GM12891 (cell line): ENCODE results near the gene CAVIN1.
"Not testable (repeated sequence)": the region's sequence is repeated elsewhere in the genome, so short reads cannot be mapped to it uniquely, and the experiment has no call there.

Source experiments
- DNase-seq: peaks from one replicate; pipeline ENCODE4 v3.0.0; 2011; ENCODE audit warnings: low spot score; ENCODE audit not compliant: insufficient read length
- FAIRE-seq: peaks from 2 replicates; lab custom pipeline; 2011; peaks lifted over from hg19 to GRCh38; lab: Jason Lieb, UNC
- PAX5 ChIP-seq: IDR thresholded peaks from 2 replicates; pipeline ENCODE4 v1.6.1; 2011; ENCODE audit warnings: low read length, moderate library complexity, mild to moderate bottlenecking; ENCODE audit not compliant: insufficient read depth, severe bottlenecking
- POLR2A ChIP-seq: IDR thresholded peaks from 2 replicates; pipeline ENCODE4 v1.6.1; 2011; ENCODE audit warnings: low read depth, low read length, control low read depth
- POLR2AphosphoS5 ChIP-seq: IDR thresholded peaks from 2 replicates; pipeline ENCODE4 v1.6.1; 2011; ENCODE audit warnings: low read depth, low read length, control low read depth
- POU2F2 ChIP-seq: IDR thresholded peaks from 2 replicates; pipeline ENCODE4 v1.6.1; 2011; ENCODE audit warnings: low read depth, mild to moderate bottlenecking, control low read depth, low read length, moderate library complexity
- SPI1 ChIP-seq: IDR thresholded peaks from 2 replicates; pipeline ENCODE4 v1.6.1; 2011; ENCODE audit warnings: low read depth, low read length, control low read depth
- TAF1 ChIP-seq: IDR thresholded peaks from 2 replicates; pipeline ENCODE4 v1.6.1; 2011; ENCODE audit warnings: low read depth, low read length, control low read depth

CAVIN1 gene

GRCh38 chr17:42428141-42428944 lies 5.3 kb upstream of the CAVIN1 start:
- TF ChIP-seq SPI1 (no peak), POU2F2 (no peak), POLR2A (no peak), PAX5 (no peak), TAF1 (no peak), POLR2AphosphoS5 (no peak)
- DNase-seq, result no peak
- FAIRE-seq, result peak; percentile 66

- TF ChIP-seq SPI1 (no peak), POLR2A (no peak), TAF1 (no peak), POU2F2 (no peak), PAX5 (no peak), POLR2AphosphoS5 (no peak)
- FAIRE-seq, result no peak
Observed at GRCh38 chr17:42424991-42425610, 2.0 kb upstream of the CAVIN1 start.

GRCh38 chr17:42423766-42424165 lies 710 bp upstream of the CAVIN1 start:
- FAIRE-seq (no peak), DNase-seq (no peak)
- TF ChIP-seq POLR2AphosphoS5 (no peak), SPI1 (no peak), POU2F2 (no peak), POLR2A (no peak), PAX5 (no peak), TAF1 (no peak)

More at GRCh38 chr17:42424991-42425610, 2.0 kb upstream of the CAVIN1 start:
- no peak for DNase-seq

- TF ChIP-seq POU2F2 (no peak), TAF1 (no peak), SPI1 (no peak), POLR2A (no peak), POLR2AphosphoS5 (no peak), PAX5 (no peak)
- FAIRE-seq, result peak; percentile 72
- peak; percentile 48 for DNase-seq
Observed at GRCh38 chr17:42422412-42422957, 571 bp downstream of the CAVIN1 start.

GRCh38 chr17:42421507-42422338 lies 1.3 kb downstream of the CAVIN1 start:
- no peak for TF ChIP-seq POLR2AphosphoS5
- TF ChIP-seq POU2F2, result no peak
- no peak for TF ChIP-seq POLR2A
- no peak for TF ChIP-seq SPI1
- TF ChIP-seq TAF1, result no peak
- TF ChIP-seq PAX5, result no peak
- FAIRE-seq, result no peak
- no peak for DNase-seq

GRCh38 chr17:42421136-42421506 lies 1.9 kb downstream of the CAVIN1 start:
- DNase-seq (no peak), FAIRE-seq (no peak)
- TF ChIP-seq POU2F2 (no peak), POLR2AphosphoS5 (no peak), TAF1 (no peak), PAX5 (no peak), SPI1 (no peak), POLR2A (no peak)

GRCh38 chr17:42417981-42418380 lies 5.1 kb downstream of the CAVIN1 start:
- not testable (repeated sequence) for FAIRE-seq, DNase-seq

GRCh38 chr17:42414704-42415409 lies 8.2 kb downstream of the CAVIN1 start:
- FAIRE-seq, result peak; percentile 72
- no peak for TF ChIP-seq POU2F2
- no peak for TF ChIP-seq SPI1
- no peak for TF ChIP-seq TAF1
- TF ChIP-seq PAX5, result no peak
- TF ChIP-seq POLR2A, result no peak
- no peak for TF ChIP-seq POLR2AphosphoS5
- no peak for DNase-seq

GRCh38 chr17:42413464-42414040 lies 9.5 kb downstream of the CAVIN1 start:
- DNase-seq (no peak), FAIRE-seq (no peak)
- TF ChIP-seq POU2F2 (no peak), POLR2AphosphoS5 (no peak), TAF1 (no peak), POLR2A (no peak), SPI1 (no peak), PAX5 (no peak)
